ENCODE data around the gene NANOS2. TPM values are rescaled to one million over a fixed set of nuclear protein-coding genes. Genes with fewer than 3 reads are reported as not detected.

The NANOS2 gene
- total RNA-seq, 1 experiment from 2014 or later: not detected

DNA sequence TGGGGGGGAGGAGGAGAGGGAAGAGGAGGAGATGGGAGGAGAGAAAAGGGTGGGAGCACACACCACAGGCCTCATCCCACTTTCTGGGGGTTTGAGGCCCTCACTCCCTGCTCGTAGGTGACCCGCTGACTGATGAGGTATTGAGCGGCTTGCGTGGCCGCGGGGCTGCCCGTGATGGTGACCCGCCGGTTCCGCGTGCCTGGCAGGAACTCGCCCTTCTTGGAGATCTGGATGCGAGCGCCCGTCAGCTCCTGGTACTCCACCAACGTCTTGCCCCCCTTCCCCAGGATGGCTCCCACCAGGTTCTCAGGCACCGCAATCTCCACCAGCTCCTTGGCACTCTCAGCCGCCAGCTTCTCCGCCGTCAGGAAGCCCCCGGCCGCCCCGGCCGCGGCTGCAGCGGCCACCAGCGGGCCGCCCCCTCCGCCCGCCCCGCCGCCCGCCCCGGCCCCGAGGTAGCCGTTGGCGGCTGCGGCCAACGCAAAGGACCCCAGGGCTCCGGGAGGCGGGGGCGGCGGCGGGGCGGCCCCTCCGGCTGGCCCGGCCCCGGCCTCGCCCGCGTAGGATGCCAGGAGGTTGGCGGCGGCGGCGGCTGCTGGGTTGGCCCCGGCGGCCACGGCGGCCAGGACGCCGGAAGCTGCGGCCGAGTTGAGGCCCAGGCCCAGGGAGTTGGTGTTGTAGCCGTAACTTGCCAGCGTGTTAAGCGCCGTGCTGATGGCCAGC, 25.4 kb upstream of the NANOS2 start:
- Histone ChIP-seq H3K27me3 (ENCODE audit: control insufficient read depth, insufficient read depth, low read length) (peaks cover 9% of the 10 kb centered on the region; the same call in 1 of the 2 replicates), H3K4me3 (ENCODE audit: insufficient read depth, low read depth, low read length) (no peak overlapping the region), H3K36me3 (replicated peaks; ENCODE audit: control insufficient read depth, insufficient read depth, low read length) (peaks cover 1% of the 10 kb centered on the region; the same call in 1 of the 2 replicates)
- peak; percentile 50 for DNase-seq

DNA sequence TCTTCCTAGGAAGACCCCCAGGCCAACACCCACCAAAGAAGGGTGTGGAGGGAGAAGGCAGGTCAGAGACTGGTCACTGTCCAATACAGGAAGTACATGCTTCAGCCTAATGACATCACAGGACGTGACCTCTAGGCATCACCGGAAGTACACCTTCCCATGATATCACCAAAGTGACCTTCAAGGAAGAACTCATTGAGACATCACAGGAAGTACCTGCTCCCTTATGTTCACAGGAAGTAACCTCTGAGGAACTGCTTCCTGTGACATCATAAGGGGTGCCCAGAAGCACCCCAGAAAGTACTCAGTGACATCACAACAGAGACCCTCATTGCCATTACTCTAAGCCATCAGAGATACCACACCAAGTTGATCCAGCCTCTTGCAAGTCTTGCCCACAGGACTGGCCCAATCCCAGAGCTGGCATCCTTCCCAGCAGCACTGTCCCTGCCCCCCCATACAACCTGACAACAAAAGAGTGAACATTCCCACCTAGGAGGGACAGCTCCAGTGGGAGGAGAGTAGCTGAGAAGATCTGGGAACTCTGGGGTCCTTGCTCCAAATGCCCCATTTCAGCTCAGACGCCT, 24.2 kb upstream of the NANOS2 start:
- Histone ChIP-seq H3K27me3 (ENCODE audit: control insufficient read depth, insufficient read depth, low read length) (peaks cover 11% of the 10 kb centered on the region; the same call in 1 of the 2 replicates), H3K36me3 (replicated peaks; ENCODE audit: control insufficient read depth, insufficient read depth, low read length) (peaks cover 1% of the 10 kb centered on the region; the same call in 1 of the 2 replicates), H3K4me3 (ENCODE audit: insufficient read depth, low read depth, low read length) (no peak overlapping the region)
- DNase-seq: no peak

DNA sequence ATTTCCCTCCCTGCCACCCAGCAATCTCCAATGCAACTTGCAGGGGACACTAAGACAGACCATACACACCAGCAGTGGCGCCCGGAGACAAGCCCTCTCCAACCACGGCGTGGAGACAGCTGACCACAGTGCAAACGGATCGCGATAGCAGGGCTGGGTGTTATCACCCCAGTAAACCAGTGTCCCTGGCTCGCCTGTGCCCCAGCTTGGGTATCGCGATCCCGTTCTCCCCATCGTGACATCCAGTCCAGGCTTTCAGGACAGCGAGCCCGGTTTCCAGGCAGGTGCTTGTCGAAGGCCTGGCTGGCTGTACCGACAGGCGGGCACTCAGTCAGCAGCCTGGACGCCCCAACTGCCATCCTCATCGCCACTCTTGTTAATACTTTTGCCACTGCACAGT, 20.7 kb upstream of the NANOS2 start:
- peak; percentile 57 for DNase-seq
- H3K4me3 ChIP-seq (ENCODE audit: insufficient read depth, low read depth, low read length): no peak overlapping the region
- peaks cover 11% of the 10 kb centered on the region; the same call in 1 of the 2 replicates for H3K27me3 ChIP-seq (ENCODE audit: control insufficient read depth, insufficient read depth, low read length)
- no peaks in the 10 kb centered on the region for H3K36me3 ChIP-seq (replicated peaks; ENCODE audit: control insufficient read depth, insufficient read depth, low read length)

DNA sequence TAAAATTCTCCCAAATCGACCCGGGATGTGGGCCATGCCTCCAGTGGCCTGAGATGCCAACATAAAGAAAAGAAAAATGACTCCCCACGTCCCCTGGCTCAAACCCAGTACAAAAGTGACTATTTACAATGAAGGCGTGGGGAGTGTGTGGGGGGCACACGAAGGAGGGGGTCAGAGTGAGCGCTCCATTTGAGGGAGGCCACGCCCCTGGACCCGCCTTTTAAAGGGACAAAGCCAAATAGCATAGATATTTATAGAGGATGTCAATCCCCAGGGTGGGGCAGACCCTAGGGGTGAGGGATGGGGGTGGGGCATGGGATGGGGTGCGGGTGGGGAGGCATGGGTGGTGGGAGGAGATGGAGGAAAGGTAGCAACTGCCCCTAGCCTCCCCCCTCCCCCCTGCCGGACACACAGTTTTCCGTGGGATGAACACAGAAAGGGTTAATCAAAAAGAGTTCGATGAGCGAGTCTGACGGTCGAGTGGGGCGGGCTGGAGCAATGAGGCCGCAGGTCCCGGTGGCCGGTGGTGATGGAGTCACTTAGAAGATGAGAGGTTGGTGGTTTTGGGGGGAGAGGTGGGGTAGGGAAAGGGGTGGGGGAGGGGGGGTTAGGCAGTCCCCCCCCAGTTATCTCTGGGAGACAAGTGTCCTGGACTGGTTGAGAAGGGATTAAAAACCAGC, 20.1 kb upstream of the NANOS2 start:
- Histone ChIP-seq H3K27me3 (ENCODE audit: control insufficient read depth, insufficient read depth, low read length) (peaks cover 11% of the 10 kb centered on the region; the same call in 1 of the 2 replicates), H3K4me3 (ENCODE audit: insufficient read depth, low read depth, low read length) (no peak overlapping the region), H3K36me3 (replicated peaks; ENCODE audit: control insufficient read depth, insufficient read depth, low read length) (no peaks in the 10 kb centered on the region)
- DNase-seq: peak; percentile 73

DNA sequence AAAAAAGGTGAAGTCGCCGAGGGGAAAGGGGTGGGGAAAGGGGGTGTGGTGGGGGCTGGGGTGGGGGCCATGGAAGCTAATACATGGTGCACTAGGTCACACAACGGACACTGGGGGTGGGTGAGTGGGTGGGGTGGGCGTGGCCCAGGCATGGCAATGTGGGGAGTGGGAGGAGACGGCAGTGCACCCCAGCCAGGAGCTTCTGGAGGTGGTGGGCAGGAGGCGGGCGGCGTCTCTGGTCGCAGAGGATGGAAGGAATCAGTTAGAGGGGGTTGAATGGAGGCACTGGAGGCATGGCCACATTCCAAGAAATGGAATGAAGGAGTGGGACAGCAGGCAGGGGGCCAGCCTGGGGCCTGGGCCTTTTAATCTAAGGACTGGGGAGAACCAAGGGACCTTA, 19.2 kb upstream of the NANOS2 start:
- no peak for DNase-seq
- H3K4me3 ChIP-seq (ENCODE audit: insufficient read depth, low read depth, low read length): no peak overlapping the region
- H3K36me3 ChIP-seq (replicated peaks; ENCODE audit: control insufficient read depth, insufficient read depth, low read length): no peaks in the 10 kb centered on the region
- H3K27me3 ChIP-seq (ENCODE audit: control insufficient read depth, insufficient read depth, low read length): peaks cover 16% of the 10 kb centered on the region; the same call in 1 of the 2 replicates

DNA sequence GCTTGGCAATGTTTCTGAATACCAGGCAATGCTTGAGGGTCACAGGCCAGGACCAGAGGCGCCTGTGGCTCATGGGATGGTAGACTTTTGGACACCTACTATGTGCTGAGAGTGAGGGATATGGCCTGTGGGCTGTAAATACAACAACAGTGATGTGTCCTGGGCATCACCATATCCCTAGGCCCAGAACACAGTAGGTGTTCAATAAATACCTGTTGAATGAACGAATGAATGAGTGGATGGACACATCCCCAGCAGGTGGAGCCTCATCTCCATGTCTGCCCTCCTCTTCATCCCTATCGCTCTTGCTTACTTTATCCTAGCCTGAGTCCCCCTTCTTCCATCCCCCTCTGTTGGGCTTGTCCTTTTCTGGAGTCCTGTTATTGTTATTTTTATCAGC, 16.5 kb upstream of the NANOS2 start:
- no peaks in the 10 kb centered on the region for H3K36me3 ChIP-seq (replicated peaks; ENCODE audit: control insufficient read depth, insufficient read depth, low read length)
- DNase-seq: no peak

DNA sequence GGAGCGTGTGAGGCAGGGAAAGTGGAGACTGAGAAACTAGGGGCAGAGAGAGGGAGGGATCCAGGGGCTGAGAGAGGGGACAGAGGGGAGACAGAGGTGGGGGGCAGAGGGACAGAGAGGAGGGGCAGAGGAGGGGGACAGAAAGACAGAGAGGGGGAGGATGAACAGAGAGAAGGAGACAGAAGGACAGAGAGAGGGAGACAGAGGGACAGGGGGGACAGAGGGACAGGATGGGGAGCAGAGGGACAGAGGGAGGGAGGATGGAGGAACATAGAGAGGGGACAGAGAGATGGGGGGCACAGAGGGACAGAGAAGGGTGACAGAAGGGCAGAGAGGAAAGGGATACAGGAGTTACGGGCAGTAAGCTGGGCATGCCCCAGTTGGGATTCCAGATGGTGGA, 14.7 kb upstream of the NANOS2 start:
- no peak for DNase-seq
- Histone ChIP-seq H3K27me3 (ENCODE audit: control insufficient read depth, insufficient read depth, low read length) (peaks cover 15% of the 10 kb centered on the region; the same call in 1 of the 2 replicates), H3K4me3 (ENCODE audit: insufficient read depth, low read depth, low read length) (no peak overlapping the region), H3K36me3 (replicated peaks; ENCODE audit: control insufficient read depth, insufficient read depth, low read length) (no peaks in the 10 kb centered on the region)

More for the DNA sequence above, 16.5 kb upstream of the NANOS2 start:
- peaks cover 24% of the 10 kb centered on the region; the same call in 1 of the 2 replicates for H3K27me3 ChIP-seq (ENCODE audit: control insufficient read depth, insufficient read depth, low read length)
- no peak overlapping the region for H3K4me3 ChIP-seq (ENCODE audit: insufficient read depth, low read depth, low read length)

DNA sequence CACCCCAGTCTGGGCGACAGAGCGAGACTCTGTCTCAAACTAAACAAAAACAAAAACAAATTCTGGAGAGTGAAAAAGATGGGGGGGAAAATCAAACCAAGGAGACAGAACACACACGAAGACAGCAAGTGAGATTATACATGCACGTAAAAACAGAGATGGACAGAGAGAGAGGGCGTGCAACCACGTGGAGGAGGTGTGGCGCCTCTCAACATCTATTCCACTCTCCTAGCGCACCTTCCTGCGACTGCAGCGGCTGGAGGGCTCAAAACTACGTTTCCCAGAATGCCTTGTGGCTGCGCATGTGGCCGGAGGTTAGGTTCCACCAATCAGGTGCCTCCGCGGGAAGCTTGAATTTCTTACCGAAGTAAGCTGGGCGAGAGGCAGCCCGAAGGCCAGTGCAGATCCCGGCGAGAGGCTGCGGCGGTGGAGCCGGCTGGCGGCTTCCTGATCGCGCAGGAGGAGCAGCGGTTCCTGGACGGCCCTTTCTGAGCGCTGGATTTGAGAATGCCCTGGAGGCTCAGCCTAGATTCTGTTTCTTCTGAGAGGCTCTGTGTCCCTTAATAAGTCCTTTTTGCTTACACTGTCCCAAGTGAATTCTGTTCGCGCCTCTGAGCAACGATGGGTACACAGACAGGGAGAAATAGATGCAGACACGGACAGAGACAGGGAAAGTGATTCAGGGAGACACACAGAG, 13.1 kb upstream of the NANOS2 start:
- DNase-seq: peak; percentile 96
- Histone ChIP-seq H3K36me3 (replicated peaks; ENCODE audit: control insufficient read depth, insufficient read depth, low read length) (no peaks in the 10 kb centered on the region), H3K4me3 (ENCODE audit: insufficient read depth, low read depth, low read length) (peak overlapping the region; percentile 26), H3K27me3 (ENCODE audit: control insufficient read depth, insufficient read depth, low read length) (peaks cover 14% of the 10 kb centered on the region; the same call in 1 of the 2 replicates)

DNA sequence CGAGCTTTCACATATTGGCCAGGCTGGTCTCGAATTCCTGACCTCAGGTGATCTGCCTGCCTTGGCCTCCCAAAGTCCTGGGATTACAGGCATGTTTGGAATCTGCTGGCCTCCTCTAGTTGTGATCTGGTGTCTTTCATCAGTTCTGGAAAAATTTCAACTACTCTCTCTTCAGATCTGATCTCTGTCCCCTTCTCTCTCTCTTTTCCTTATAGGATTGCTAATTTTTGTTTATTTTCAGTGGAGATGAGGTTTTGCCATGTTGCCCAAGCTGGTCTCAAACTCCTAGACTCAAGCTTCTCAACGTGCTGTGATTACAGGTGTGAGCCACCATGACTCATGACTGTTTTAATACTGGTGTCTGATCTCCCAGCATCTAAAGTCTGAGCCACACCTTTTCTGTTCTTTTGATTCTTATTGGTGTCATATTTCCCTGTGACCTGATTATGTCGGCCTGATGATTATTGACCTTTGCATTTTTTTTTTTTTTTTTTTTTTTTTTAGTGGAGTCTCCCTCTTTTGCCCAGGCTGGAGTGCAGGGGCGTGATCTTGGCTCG, 10.4 kb upstream of the NANOS2 start:
- H3K36me3 ChIP-seq (replicated peaks; ENCODE audit: control insufficient read depth, insufficient read depth, low read length): no peaks in the 10 kb centered on the region
- peaks cover 14% of the 10 kb centered on the region; the same call in 1 of the 2 replicates for H3K27me3 ChIP-seq (ENCODE audit: control insufficient read depth, insufficient read depth, low read length)
- DNase-seq: no peak
- no peak overlapping the region for H3K4me3 ChIP-seq (ENCODE audit: insufficient read depth, low read depth, low read length)

DNA sequence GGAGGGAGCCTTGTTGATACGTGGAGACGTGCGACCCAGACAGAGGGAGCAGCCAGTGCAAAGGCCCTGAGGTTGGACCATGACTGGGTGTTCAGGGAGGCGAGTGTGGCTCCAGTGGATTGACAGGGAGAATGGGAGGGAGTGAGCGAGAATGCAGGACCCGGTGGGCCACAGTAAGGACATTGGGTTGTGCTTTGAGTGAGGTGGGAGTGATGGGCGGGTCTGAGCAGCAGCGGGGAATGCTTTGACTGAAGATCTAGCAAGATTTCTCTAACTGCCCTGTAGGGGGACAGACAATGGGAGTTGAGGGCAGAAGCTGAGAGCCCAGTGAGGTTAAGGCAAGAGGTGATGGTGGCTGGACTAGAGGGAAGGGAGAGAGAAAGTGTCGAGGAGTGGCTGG, 7.7 kb upstream of the NANOS2 start:
- H3K36me3 ChIP-seq (replicated peaks; ENCODE audit: control insufficient read depth, insufficient read depth, low read length): no peaks in the 10 kb centered on the region
- no peak overlapping the region for H3K4me3 ChIP-seq (ENCODE audit: insufficient read depth, low read depth, low read length)
- DNase-seq: peak; percentile 71
- H3K27me3 ChIP-seq (ENCODE audit: control insufficient read depth, insufficient read depth, low read length): peaks cover 3% of the 10 kb centered on the region; the same call in 1 of the 2 replicates

DNA sequence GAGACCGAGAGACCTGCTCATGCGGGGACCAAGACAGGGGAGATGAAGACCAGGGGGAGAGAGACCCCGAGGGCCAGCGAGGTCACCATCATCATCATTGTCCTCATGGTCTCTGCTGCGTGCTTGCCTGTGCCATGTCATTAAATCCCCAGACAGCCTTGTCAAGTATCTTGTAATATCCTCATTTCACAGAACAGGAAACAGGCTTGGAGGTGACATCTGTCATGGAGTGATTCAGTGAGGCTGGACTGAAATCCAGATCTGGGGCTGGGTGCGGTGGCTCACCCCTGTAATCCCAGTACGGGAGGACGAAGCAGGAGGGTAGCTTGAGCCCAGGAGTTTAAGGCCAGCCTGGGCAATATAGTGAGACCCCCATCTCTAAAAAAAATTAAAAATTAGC, 5.9 kb upstream of the NANOS2 start:
- no peak for DNase-seq
- Histone ChIP-seq H3K27me3 (ENCODE audit: control insufficient read depth, insufficient read depth, low read length) (no peaks in the 10 kb centered on the region), H3K4me3 (ENCODE audit: insufficient read depth, low read depth, low read length) (no peak overlapping the region), H3K36me3 (replicated peaks; ENCODE audit: control insufficient read depth, insufficient read depth, low read length) (no peaks in the 10 kb centered on the region)

DNA sequence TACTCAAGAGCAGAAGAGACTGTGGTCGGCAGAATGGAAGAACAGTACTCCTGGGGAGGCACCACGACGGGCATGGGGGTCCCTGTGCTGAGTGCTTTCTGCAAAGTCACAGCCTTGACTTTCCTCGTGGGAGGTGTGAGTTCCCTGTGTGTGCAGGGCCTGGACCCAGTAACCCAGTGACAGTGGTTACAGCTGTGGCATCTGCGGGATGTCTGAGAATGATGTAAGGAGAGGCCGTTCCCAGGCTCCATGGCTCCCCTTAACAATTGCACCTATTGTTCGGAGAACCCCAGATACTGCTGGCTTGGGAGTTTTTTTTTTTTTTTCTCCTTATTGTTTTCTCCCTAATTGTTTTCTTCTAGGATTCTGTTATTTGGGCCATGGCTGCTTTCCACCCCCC, 5.1 kb upstream of the NANOS2 start:
- Histone ChIP-seq H3K36me3 (replicated peaks; ENCODE audit: control insufficient read depth, insufficient read depth, low read length) (no peaks in the 10 kb centered on the region), H3K27me3 (ENCODE audit: control insufficient read depth, insufficient read depth, low read length) (no peaks in the 10 kb centered on the region; the same call in 1 of the 2 replicates), H3K4me3 (ENCODE audit: insufficient read depth, low read depth, low read length) (no peak overlapping the region)
- no peak for DNase-seq

DNA sequence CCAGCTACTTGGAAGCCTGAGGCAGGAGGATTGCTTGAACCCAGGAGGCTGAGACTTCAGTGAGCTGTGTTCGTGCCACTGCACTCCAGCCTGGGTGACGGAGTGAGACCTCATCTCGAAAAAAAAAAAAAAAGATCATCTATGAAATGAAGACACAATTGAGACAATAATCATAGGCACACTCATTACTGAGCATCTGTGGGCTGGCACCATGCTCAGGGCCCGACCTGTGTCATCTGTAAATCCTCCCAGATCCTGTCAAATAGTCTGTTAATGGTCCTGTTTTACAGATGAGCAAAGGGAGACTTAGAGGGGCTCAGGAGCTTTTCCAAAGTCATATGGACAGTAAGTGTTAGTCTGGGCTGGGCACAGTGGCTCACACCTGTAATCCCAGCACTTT, 4.1 kb upstream of the NANOS2 start:
- no peak overlapping the region for H3K4me3 ChIP-seq (ENCODE audit: insufficient read depth, low read depth, low read length)
- no peaks in the 10 kb centered on the region; the same call in 1 of the 2 replicates for H3K27me3 ChIP-seq (ENCODE audit: control insufficient read depth, insufficient read depth, low read length)
- DNase-seq: no peak

More for the DNA sequence above, 4.1 kb upstream of the NANOS2 start:
- no peaks in the 10 kb centered on the region for H3K36me3 ChIP-seq (replicated peaks; ENCODE audit: control insufficient read depth, insufficient read depth, low read length)

All from H7 (cell line).